HEK293 (cell line): Measurements from ENCODE around the gene USP32.

ENCODE experiments used
- CTCF ChIA-PET: fragments of 350-600 bp; formaldehyde crosslinking; extraction: SDS; loops from one replicate; lab custom pipeline; 2021; ENCODE audit warnings: antibody characterized with exemption; lab: Yijun Ruan, JAX
- POLR2A ChIA-PET: fragments of 300-600 bp; formaldehyde crosslinking; extraction: SDS; loops from one replicate; lab custom pipeline; 2020; ENCODE audit warnings: antibody characterized with exemption, inconsistent platforms; lab: Yijun Ruan, JAX
- H3K27ac ChIP-seq: fragments of 200-500 bp; sonication (Bioruptor generic); 2 replicates; pipeline ENCODE4 v1.5.1; 2014; ENCODE audit warnings: low read depth, low read length, control low read depth, inconsistent platforms; ENCODE audit errors: extremely low read depth
- H3K36me3 ChIP-seq, 2 experiments: fragments of 200-500 bp in 1 of 2; sonication (Bioruptor generic) in 1 of 2; 1 replicate in 1 of 2; 2 replicates in 1 of 2; pipeline ENCODE4 v1.5.1; 2014 to 2017; ENCODE audit warnings: inconsistent platforms in 2 of 2, low read length in 2 of 2; ENCODE audit not compliant: control insufficient read depth in 2 of 2, insufficient read depth in 1 of 2
- H3K4me1 ChIP-seq: fragments of 200-500 bp; sonication (Bioruptor generic); 2 replicates; pipeline ENCODE4 v1.5.1; 2014; ENCODE audit warnings: mild to moderate bottlenecking, low read length, inconsistent platforms; ENCODE audit not compliant: control insufficient read depth, insufficient read depth
- H3K4me3 ChIP-seq: 2 replicates; pipeline ENCODE4 v1.5.1; 2011; ENCODE audit warnings: low read depth, mild to moderate bottlenecking, control low read depth, low read length, moderate library complexity
- H3K9me3 ChIP-seq: fragments of 200-500 bp; sonication (Bioruptor generic); 2 replicates; pipeline ENCODE4 v1.5.1; 2014; ENCODE audit warnings: low read depth, low read length, inconsistent platforms; ENCODE audit not compliant: control insufficient read depth, insufficient read depth
- PATZ1 ChIP-seq: fragments of 450-650 bp; formaldehyde crosslinking; IDR thresholded peaks from 2 replicates; pipeline ENCODE4 v1.5.1; 2016; ENCODE audit warnings: missing biosample characterization, missing genetic modification characterization
- TRIM28 ChIP-seq: IDR thresholded peaks from 2 replicates; pipeline ENCODE4 v1.6.1; 2011; ENCODE audit warnings: low read length, control low read depth, borderline replicate concordance
- ZBTB17 ChIP-seq: fragments of 450-650 bp; formaldehyde crosslinking; IDR thresholded peaks from 2 replicates; pipeline ENCODE4 v1.5.1; 2016; ENCODE audit warnings: missing biosample characterization, missing genetic modification characterization
- ZBTB20 ChIP-seq: fragments of 450-650 bp; formaldehyde crosslinking; IDR thresholded peaks from 2 replicates; pipeline ENCODE4 v1.5.1; 2016; ENCODE audit warnings: missing biosample characterization, missing genetic modification characterization
- ZNF132 ChIP-seq: fragments of 450-650 bp; formaldehyde crosslinking; IDR thresholded peaks from 2 replicates; pipeline ENCODE4 v1.5.1; 2017; ENCODE audit warnings: missing biosample characterization, missing genetic modification characterization, borderline replicate concordance
- ZNF138 ChIP-seq: fragments of 450-650 bp; formaldehyde crosslinking; IDR thresholded peaks from 2 replicates; pipeline ENCODE4 v1.5.1; 2016; ENCODE audit warnings: missing biosample characterization, missing genetic modification characterization, borderline replicate concordance
- ZNF19 ChIP-seq: fragments of 450-650 bp; formaldehyde crosslinking; IDR thresholded peaks from 2 replicates; pipeline ENCODE4; 2016; ENCODE audit warnings: missing biosample characterization, missing genetic modification characterization, low read depth
- ZNF280D ChIP-seq: fragments of 450-650 bp; formaldehyde crosslinking; IDR thresholded peaks from 2 replicates; pipeline ENCODE4 v1.5.1; 2016; ENCODE audit warnings: missing biosample characterization, missing genetic modification characterization
- ZNF449 ChIP-seq: fragments of 450-650 bp; formaldehyde crosslinking; IDR thresholded peaks from 2 replicates; pipeline ENCODE4 v1.5.1; 2017; ENCODE audit warnings: missing biosample characterization, mild to moderate bottlenecking, missing genetic modification characterization, moderate library complexity
- ZNF488 ChIP-seq: fragments of 450-650 bp; formaldehyde crosslinking; IDR thresholded peaks from 2 replicates; pipeline ENCODE4 v1.5.1; 2016; ENCODE audit warnings: missing biosample characterization, missing genetic modification characterization
- ZNF580 ChIP-seq: fragments of 450-650 bp; formaldehyde crosslinking; IDR thresholded peaks from 2 replicates; pipeline ENCODE4 v1.5.1; 2016; ENCODE audit warnings: missing biosample characterization, missing genetic modification characterization
- ZNF701 ChIP-seq: fragments of 450-650 bp; formaldehyde crosslinking; IDR thresholded peaks from 2 replicates; pipeline ENCODE4 v1.5.1; 2016; ENCODE audit warnings: missing biosample characterization, missing genetic modification characterization
- ZNF707 ChIP-seq: fragments of 450-650 bp; formaldehyde crosslinking; IDR thresholded peaks from 2 replicates; pipeline ENCODE4 v1.5.1; 2016; ENCODE audit warnings: missing biosample characterization, missing genetic modification characterization
- ZNF843 ChIP-seq: fragments of 450-650 bp; formaldehyde crosslinking; IDR thresholded peaks from 2 replicates; pipeline ENCODE4 v1.5.1; 2016; ENCODE audit warnings: missing biosample characterization, missing genetic modification characterization
- ZSCAN30 ChIP-seq: fragments of 450-650 bp; IDR thresholded peaks from 2 replicates; pipeline ENCODE4 v1.5.1; 2018; ENCODE audit warnings: missing biosample characterization, mild to moderate bottlenecking, missing genetic modification characterization, moderate library complexity

Gene USP32

GRCh38 chr17:60249290-60249826 is 142.6 kb downstream of the USP32 start (continued):
- TF ChIP-seq PATZ1 (tag by site-specific recombination) (no peak), ZNF132 (tag by site-specific recombination) (no peak), ZNF449 (no peak), TRIM28 (no peak), ZSCAN30 (no peak), ZBTB17 (no peak), ZNF19 (tag by site-specific recombination) (no peak)

- Histone ChIP-seq H3K9me3 (no peaks in the 10 kb centered on the region), H3K4me1 (no peaks in the 10 kb centered on the region), H3K4me3 (no peak overlapping the region), H3K36me3 (peaks cover 9 to 10% of the 10 kb centered on the region in 2 experiments), H3K27ac (no peak overlapping the region)
- ChIA-PET CTCF (interaction anchor here (1.7 kb wide), 1 partner anchor 18 kb away, joined by 3 read pairs; no protein-coding TSS in a partner anchor), POLR2A (no interaction called here)
- no peak for TF ChIP-seq ZBTB20 (tag by site-specific recombination)
- TF ChIP-seq ZNF707, result no peak
- no peak for TF ChIP-seq ZNF843 (tag by site-specific recombination)
- TF ChIP-seq ZNF488 (tag by site-specific recombination), result no peak
Measured at GRCh38 chr17:60248618-60249289, 143.2 kb downstream of the USP32 start.

GRCh38 chr17:60247836-60248461 is 144.0 kb downstream of the USP32 start:
- Histone ChIP-seq H3K4me3 (no peak overlapping the region), H3K27ac (no peak overlapping the region), H3K36me3 (peaks cover 9 to 10% of the 10 kb centered on the region in 2 experiments), H3K9me3 (no peaks in the 10 kb centered on the region), H3K4me1 (no peaks in the 10 kb centered on the region)
- CTCF ChIA-PET, result interaction anchor here (1.7 kb wide), 1 partner anchor 17 kb away, joined by 3 read pairs; no protein-coding TSS in a partner anchor
- POLR2A ChIA-PET, result no interaction called here
- peak; percentile 92; the same call in 1 of the 2 replicates for TF ChIP-seq ZNF280D
- no peak for TF ChIP-seq ZNF701
- 0 out of 2 replicates have a peak, but pooled peaks have one; percentile 43 for TF ChIP-seq ZNF580
- no peak for TF ChIP-seq ZNF138 (tag by site-specific recombination)
